MV-4-11 (cell line): ENCODE measurements around the gene CLIP4.

ENCODE experiments used
- DNase-seq: peaks from one replicate; lab custom pipeline; 2025; lab: John Stamatoyannopoulos, UW

The CLIP4 gene

DNA sequence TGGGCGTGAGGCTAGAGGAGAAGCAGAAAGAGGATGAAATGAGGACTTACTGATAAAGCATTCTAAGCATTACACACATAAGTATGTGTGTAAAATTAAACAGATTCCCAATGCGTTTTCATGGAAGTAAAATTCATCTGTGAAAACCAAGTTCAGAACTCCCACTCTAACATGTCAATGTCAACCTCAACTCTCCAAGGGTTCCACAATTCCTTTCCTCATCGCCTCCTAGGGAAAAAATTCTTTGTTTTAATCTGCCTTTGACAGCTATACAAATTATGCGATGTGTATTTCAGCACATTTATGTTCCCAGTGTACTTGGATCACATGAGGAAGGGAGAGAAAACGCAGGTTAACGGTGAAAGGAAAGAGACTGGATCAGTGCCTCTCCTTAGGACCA is 76.6 kb downstream of the CLIP4 start:
- no peak for DNase-seq

DNA sequence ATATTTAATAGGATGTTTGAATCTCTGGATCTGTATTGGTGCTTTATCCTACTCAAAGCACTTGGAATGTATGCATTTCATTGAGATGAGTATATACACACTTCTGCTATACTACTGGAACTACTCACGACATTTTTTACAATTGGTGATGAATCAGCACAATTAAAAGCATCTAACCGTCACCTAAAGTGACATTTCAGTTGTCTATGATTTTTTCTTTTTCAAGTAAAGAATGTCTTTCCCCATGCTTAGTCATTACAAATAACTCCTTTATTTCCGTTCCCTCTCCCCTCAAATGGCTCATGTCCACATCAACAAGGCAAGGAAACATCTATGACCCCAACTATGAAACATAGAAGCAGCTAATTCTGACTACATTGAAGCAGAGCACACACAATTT is 77.3 kb downstream of the CLIP4 start:
- DNase-seq = no peak

DNA sequence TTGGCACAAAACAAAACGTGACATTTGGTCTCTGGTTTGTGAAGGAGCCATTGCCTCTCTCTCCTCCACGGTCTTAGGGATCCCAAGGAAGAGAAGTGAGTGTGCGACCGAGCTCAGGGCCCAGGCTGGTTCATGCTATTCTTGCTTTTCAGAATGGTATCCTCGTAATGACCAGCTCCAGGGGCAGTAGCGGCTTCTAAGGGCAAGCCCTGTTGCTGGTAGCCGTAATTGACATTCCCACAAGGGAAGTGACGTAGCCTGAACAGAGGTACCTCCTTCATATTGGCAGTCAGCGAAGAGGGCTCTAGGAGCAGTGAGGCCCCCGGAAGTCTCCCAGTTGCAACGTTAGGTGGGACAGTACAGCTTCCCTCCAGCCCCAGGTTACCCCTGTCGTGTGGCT is 77.9 kb downstream of the CLIP4 start:
- DNase-seq = no peak

DNA sequence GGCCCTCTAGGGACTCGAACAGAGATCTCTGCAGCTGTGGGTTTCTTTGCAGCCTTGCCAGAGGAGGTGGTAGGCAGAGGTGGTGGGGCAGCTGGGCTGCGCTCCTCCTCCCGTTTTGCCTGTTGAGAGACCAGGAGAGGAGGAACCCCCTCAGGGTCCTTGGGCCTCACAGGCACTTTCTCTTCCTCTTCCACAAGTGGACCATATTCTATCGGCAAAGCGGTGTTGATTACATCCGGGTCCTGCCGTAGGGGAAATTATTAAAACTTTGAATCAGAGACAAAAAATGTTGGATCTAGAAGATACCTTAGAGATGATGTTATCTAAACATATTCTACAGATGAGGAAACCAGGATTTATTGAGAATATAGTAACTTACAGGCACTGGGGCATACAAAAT is 78.5 kb downstream of the CLIP4 start:
- DNase-seq = peak; percentile 48

DNA sequence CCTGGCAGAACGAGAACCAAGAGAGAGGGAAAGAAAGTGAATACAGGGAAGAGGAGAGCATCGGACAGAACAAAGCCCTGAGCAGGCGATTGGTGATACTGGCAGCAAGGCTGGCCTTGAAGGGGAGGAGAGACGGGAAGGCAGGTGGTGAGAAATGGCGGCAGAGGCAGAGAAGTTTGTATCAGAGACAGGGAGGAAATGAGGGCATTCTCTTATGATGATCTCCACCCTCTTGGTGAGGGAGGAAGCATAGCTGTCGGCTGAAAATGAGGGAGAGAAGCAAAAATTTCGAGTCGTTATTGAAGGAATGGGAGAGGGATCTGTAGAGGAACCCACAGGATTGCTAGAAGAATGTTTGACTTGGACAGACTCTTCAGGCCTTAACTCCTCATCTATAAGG is 80.6 kb downstream of the CLIP4 start:
- no peak for DNase-seq

DNA sequence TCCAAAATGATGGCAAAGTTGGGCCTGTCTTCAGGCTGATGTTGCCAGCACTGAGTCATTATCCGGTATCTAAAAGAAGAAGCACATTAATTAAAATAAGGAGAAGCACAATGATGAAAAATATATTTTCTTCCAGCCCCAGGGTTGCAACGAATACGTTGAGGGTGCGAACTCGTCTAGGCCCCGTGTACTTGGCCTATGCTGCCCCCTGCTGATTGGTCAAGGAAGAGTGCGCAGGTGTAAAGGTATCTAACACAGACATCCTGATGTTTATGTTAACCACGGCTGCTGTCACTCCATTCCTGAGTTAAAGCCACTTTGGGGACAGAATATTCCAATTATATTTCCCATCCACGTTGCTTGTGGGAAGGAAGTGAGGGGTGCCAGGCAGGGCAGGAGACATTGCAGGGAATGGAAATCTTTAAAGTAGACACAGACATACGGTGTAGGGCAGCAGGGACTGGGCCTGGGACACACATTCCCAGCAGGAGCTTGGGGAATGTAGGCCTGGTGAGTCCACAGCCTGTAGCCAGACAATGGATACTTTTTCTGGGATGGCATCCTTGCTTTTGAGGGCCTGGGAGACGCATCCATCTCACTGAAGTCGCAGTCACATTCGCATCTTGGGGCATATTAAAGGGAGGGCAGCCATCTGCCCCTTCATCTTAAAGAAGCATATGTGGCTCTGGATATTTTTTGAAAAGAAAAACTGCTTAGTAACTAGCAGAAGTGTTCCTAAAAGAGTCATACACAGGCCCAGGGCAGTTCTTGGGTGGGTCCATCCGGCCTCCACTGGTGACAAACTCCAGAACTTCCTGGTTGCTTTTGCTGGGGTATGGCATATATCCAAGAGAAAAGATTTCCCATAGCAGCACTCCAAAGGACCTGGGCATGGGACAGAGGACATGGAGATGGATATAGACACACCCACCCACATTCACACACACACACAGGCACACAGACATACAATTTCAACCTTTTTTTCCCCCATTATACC is 81.9 kb downstream of the CLIP4 start:
- DNase-seq = peak; percentile 4

DNA sequence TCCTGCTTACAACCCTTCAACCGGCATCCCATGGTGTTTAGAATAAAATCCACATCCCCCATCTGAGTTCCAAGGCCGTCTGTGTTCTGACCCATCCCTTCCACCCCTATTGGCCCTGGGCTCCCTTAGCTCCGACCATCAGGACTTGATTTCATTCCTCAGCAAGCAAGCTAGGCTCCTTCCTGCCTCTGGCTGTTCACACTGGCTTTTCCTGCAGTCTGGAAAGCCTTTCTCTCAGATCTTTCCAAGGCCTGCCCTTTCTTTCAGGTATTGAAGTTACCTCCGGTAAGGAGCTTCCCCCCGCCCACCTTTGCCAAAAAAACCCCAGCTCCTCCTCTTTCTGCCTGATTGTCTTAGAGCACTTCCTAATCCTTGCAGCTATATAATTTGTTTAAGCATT is 86.8 kb downstream of the CLIP4 start:
- DNase-seq = no peak

DNA sequence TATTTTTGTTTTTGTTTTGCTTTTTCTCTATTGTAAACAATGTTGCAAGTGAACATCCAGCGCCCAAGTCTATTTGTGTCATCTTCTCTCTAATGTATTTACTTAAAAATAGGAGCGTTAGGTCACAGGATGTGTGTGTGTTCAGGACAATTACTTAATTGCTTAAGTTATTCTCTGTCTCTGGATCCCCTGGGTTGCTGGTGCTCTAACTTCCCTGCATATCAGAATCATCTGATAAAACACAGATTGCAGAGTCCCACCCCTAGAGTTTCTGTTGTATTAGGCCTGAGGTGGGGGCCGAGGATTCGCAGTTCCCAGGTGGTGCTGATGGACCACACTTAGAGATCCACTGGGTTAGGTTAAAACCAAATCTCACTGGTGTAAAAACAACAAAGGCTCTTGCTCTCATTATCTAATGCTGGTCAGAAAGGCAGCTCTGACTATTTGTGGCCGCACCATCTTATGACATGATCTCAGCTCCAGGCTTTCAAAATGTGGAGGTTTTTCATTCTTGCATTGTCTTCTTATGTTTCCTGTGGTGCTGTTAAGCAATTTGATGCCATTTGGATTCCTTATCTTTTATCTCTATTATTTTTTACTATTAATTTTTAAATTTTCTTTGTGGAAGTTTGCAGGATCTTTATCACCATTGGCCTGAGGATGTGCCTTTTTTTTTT is 87.7 kb downstream of the CLIP4 start:
- DNase-seq = no peak

DNA sequence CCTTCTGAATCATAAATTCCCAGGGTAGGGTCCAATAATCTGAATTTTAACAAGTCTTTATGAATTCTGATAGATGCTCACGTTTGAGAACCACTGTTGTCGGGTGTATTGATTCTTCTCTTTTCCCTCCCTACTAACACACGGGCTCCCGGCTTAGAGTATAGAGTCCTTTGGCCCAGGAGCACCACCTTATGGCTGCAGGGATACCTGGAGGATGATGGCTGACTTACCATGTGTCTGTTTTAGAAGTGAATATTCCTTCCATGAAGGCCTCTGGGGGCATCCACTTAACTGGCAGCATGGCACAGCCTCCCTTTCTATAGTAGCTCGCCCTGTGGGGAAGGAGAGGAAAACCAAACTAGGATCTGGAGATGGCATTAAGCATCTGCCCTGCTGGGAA is 91.7 kb downstream of the CLIP4 start:
- DNase-seq = no peak

DNA sequence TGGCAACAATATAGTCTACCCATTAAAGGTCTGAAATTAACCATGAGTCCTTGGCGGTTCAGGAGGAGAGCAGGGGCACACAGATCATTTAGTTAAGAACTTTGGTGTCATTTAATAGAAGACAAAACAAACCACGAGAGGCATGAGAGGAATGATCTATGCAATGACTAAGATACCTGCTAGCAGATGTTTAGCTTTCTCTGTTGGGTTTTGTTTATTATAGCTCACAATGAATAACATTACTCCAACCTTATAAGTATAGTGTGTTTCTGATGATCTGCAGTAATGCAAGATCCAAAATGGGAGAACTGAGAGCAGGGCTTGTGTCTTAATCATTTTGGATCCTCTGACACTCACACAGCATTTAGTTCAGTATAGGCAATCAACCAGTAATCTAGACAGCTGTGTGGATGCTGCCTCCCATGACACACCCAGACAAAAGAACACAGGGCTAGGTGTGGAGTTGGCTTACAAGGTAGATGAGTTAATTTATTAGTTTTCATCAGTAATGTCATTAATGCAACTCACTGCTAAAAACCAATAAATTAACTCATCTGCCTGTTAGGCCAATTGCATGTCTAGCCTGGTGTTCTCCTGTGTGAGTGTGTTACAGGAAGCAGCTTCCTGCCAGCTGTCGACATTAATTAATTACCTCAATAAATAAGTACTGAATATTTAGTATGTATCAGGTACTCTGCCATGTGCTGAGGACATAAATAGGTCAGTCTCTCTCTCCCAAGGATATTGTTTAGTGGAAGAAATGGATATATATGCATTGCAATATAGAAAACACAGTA is 92.3 kb downstream of the CLIP4 start:
- DNase-seq = no peak

DNA sequence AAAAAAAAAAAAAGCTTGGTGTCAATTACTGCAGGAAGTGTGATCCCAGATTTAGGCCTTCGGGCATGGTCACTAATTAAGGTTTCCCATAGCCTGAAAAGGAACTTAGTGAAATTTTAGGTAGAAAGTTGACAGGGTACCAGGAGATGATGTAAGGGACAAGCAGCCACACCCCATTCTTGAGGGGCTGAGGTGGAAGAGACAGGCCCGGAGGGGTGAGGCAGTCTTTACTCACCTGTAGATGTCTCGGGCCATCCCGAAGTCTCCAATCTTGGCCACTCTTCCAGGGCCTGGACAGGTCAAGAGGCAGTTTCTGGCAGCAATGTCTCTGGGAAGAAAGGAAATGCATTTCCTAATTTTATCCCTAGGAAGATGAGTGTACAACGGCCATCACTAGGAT is 94.3 kb downstream of the CLIP4 start:
- DNase-seq = no peak

DNA sequence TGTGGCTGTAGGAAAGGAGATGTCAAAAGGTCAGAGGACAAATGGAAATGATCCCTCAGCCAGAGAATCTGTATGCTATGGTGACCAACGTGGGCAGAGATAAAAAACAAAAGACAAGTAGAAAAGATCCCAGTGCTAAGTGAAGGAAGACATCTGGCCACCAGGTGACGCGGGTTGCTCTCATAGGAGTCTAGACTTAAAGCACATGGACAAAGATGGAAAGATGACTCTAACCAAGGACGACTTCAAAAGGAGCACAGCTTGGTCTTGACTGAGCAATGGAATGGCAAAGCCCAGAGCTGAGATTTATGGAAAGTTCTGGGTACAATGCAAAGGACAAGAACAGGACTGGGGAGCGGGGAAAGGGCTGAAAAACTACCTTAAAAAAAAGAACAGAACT is 96.8 kb downstream of the CLIP4 start:
- DNase-seq = no peak

DNA sequence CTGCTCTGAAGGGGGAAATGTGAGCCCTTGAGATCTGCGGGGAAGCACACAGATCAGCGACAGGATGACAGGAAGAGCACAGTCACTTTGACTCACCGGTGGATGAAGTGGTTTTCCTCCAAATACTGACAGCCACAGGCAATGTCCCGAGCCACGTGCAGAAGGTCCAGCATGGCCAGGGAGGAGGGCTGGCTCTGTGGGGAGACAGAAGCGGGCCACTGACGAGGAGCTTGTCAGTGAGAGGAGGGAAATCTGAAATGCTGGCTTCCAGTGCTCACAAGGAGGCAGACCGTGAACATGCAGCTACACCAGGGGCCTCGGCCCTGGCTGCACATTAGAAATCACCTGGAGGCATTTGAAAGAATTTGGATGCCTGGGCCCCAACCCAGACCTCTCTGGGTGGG is 98.7 kb downstream of the CLIP4 start:
- no peak for DNase-seq

DNA sequence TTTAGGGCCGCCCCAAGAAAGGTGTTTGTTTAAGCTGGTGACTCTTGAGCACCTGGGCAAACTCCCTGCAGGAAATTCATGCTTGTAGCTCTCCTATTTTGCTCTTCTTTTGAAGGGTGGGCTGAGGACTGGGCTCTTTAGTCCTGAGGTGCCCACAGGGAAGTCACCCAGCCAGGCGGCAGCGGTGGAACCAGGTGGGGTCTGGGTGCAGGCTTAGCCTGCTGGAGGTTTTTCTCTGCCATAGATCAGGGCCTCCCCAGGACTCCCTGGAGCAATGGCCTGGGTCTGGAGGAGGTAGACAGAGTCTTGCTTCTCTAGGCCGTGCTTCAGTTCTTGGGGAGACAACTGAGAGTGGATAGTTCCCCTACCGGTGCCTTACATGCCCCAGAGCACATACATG is 99.9 kb downstream of the CLIP4 start:
- DNase-seq = no peak

DNA sequence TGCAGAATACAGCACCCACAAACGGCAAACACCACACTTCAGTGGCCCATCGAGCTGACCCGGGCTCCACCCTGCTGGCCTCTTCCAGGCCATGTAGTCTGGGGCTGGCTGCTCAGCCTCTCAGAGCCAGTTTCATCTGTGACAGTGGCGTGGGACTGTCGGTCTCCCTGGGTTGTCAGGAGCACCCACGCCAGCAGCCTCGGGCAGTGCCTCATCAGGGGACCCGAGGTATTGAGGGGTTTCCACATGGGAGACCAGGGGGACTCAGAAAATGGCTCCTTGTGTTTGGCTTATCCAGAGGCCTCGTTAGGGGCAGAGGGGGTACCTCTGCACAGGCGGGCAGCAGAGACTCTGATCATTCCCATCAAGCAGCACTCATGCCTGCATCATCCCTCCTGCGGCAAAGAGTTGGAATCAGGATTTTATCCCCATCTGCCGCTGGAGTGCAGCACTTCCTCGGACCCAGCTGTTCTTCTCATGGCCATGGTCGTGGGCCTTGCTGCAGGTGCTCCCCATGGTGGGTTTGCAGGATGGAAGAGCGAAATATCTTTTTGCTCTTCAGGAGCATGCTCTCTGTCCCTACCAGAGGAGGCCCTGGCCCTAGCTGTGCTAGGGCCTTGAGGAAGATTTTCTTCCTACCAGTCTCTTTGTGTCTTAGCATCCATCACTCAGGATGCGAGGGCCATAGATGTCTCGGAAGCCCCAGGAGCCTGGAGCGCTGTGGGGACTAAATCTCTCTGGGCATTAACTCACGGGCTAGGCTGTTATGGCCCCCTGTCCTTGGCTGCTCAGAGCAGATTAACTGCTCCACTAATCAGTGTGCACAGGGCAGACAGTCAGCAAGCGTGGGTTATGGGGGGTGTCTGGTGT is 100.8 kb downstream of the CLIP4 start:
- no peak for DNase-seq

DNA sequence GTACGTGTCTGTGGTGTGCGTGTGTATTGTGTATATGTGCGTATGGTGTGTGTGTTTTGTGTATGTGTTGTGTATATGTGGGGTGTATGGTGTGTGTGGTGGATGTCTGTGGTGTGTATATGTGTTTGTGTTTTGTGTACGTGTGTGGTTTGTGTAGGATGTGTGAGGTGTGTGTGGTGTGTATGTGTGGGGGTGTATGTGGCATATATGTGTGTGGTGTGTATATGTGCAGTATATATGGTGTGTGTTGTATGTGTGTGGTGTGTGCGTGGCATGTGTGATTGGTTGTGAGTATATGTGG is 101.3 kb downstream of the CLIP4 start:
- no peak for DNase-seq

DNA sequence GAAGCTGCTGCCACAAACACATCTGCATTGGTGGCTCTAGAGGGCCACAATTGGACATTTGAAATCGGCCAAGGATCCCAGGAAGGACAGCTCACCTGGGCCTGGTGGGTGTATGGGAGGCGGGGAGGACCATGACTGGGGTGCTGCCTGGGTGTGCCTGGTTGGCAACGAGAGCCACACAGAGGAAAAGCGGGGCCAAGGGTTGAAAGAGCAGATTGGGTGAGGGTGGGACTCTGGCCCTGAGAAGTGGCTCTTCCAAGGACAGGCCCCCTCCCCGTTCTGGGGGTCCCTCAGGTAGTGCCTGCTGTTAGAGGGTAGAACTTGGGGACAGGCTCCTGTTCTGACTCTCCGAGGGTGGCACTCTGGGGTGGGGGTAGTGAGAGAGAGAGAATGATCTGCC is 102.9 kb downstream of the CLIP4 start:
- DNase-seq = no peak

DNA sequence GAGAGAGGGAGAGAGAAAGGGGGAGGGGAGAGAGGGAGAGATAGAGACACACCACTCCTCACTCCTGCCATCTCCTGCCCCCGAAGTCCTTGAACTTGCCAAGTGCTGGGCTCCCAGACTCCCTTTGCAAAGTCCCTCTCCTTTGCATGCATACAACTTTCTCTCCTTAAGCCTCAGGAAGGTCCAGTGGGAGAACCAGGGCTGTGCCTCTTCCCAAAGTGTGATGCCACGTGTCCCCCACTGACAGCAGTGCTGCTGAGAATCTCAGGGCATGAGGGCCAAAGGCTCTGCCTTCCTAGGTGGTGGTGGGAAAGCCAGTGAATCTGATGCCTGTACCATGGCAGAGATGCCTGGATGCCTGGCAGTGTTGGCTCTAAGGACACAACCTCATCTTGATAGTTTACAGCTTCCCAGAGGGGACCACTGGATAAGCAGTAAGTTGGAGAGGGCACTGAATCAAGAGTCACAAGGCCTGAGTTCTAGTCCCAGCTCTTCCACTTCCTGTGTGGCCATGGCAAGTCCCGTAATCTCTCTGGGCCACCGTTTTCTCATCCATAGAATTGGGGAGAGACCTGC is 103.4 kb downstream of the CLIP4 start:
- DNase-seq = no peak

DNA sequence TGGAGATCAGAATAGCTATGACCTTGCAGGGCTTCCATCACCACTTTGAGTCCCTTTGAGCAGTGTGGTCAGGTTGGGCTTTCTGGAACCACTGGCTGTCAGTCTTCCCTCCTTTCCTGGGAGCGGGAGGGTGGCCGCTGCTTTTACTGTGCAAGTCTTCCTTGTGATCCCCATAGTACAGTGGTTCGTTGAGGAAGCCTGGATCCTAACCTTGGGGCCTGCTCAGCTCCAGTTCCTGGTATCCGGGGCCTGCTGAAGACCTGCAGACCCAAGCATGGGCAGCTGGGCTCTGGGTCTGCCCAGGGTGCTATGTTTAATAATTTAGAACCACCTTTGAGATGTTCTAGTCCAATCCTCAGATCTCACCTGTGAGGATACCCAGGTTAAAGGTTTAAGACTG is 104.2 kb downstream of the CLIP4 start:
- no peak for DNase-seq

DNA sequence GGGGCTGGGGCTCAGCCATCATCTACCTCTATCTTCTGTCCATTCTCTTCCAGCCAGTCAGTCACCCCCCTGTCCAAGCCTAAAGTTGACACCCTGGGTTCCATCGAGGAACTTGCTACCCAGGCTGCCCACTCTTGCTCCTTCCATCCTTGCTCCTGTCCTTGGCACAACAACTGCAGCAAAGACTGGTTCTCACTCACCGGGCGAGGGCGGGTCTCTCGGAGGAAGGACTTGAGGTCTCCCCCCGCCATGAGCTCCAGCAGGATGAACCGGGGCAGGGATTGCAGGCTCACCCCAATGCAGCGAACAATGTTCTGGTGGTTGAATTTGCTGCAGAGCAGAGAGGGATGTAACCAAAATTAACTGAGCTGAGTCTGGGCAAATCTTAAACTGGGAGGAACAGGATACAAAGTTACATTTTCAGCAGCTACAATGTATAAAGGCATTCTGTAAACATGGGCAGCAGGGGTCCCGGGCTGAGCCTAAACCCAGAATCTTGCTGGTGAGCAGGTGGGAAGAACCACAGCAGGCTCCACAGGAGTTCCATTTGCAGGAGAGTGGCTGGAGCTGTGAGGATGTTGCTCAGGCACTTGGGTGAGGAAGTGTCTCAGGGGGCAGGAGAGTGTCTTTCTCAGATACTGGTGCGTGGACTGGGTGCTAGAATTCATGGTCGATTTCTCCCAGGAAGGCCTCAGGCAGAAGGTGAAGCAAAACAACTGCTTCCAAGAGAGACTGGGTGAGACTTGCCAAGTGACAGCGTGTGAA is 105.5 kb downstream of the CLIP4 start:
- no peak for DNase-seq
